Measurements from ENCODE around the gene ESAM.

The ESAM gene

DNA sequence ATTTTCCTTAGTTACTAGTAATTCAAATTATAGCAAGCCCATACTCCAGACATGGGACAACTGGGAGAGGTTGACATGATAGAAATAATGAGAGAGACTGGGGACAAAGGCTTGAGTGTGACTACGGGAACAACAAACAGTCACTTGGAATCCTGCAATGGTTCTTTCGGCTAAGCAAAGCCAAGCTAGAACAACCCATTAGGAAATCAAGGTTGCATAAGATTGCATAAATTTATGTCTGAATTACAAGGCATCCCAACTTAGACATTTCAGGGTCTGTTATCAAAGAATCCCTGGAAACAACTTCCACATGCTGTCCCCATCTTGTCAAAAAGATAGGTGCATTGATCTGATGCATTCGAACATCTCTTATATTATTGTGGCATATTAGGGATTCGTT, 32.5 kb downstream of the ESAM start:
- no peak for DNase-seq (ENCODE audit: low read depth)

DNA sequence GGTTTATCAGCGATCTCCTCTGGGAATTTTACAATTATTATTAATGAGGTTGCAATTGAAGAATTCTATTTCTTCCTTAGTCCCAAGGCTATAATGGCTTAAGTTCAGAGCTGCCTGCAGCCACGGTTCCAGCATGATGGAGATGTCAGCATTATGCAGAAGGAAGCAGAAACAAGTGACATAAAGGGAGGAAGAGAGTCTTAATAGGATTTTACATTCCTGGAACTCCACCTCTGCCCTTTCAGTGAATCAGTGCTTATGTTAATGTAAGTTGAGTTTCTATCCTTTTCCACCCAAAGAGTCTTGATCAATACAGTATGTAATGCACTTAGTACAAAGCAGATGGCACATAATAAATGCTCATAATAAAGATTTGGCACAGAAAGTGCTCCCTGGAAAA, 34.0 kb downstream of the ESAM start:
- DNase-seq (ENCODE audit: low read depth) = no peak

DNA sequence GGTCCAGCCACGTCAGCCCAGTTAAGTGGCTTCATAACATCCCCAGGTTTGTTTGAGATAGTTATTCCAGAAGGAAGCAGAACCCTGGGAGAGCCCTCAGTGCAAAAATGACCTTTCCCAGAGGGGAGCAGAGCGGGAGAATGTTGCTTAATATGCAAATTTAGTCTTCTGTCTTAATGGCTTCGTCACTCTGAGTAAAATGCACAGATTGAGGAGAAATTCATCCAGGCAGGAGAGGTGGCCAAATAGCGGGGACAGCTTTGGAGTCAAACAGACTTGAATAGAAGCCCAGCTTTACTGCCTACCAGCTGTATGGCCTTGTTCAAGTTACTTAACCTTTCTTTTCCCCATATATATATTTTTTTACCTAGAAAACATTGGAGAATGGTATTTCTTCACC, 34.6 kb downstream of the ESAM start:
- DNase-seq (ENCODE audit: low read depth) = no peak

DNA sequence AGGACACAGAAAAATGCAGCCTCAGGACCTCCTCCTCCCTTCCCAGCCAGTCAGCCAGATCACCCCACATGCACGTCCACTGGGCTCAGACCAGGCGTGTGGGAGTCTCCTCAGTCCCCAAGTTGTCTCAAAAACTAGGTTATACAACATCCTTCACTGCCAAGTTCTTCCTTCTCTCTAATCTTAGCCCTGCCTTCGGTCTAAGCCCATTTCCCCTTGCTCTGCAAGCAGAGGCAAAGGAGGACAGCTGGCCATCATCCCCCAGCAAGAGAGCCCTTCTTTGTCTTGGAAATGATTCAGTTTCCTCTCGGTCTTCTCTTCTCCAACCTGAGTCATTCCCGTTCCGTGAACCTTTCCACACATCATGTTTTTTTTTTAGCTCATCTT, 36.4 kb downstream of the ESAM start:
- DNase-seq (ENCODE audit: low read depth) = no peak

DNA sequence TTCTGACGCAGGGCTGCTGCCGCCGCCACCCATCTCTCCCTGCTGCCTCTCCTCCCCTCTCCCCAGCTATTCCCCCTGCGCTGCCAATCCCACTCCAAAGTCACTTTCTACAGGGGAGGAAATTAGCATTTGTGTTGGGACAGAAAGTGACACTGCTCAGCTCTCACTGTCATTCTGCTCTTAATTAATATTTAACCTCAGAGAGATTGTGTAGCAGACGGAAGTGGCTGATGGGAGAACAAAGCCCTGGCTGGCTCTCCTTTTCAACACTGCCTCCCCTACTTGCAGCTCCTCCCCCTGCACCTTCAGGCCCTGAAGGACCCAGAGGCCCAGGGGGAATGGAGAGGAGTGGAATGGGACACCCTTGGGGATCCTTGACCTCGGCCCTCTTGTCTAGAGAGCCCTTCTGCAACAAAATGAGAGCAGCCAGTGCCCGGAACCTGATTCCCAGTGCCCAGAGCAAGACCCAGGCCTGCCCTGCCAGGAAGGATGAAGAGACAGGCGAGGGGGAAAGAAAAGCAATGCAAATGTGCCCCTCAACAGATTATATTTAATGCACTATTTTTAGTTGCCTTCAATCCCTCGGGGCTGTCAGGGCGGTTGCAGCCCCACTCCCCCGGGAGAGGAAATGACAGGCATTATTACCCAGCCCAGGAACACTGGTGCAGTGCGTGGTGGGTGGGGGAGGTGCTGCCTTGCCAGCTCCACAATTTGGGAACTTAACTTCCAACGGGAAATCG, 36.9 kb downstream of the ESAM start:
- no peak for DNase-seq (ENCODE audit: low read depth)

DNA sequence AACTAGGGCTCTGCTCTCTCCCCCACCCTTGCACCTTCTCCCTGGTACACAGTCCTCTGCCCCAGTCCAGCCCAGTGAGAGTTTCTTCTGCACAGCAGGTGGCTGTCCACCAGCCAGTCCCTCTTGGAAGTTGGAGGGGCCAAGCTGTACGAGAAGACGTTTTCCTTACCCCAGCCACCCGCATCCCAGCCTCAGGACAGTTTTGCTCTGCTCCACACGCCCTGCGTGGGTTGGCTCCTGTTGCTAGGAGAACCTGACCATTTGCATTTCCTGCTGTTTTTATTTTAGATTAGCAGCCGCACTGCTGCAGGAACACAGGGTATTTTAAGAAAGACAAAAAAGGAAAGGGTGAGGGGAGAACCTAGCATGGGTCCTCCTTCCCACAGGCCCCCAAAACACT, 39.9 kb downstream of the ESAM start:
- DNase-seq (ENCODE audit: low read depth) = no peak

DNA sequence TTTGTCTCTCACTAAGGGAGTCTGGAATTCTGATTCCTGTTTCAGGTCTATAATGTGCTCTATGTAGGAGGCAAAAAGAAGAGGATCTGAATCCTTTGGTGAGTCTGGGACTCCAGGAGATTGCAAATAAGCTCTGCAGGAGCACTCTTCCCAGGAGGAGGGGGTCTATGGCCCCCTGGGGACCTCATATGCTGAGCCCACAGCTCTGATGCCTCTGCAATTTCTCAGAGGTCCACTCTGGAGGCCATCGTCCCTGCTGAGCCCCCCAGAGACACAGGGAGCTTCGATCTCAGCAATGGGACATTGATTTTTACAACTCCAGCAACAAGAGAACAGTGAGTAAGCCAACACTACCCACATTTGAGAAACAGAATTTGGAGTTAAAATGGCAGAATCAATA, 42.6 kb downstream of the ESAM start:
- DNase-seq (ENCODE audit: low read depth) = no peak

DNA sequence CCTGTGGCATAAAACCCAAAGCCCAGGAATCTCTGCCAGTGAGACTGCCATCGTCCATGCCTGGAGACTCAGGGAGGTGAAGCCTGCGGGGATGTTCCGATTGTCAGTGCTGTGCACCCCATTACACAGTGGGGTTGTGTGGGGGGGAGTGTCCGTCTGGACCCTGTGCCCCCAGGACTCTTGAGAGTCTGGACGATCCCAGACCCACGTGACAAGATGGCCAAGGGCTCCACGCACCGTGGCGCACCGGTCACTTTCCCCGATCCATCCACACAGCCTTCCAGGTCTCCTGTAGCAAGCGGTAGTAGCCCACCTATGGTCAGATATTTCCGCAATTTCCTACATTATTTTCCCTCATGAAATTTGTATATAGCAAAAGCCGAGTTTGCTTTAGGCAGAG, 43.3 kb downstream of the ESAM start:
- DNase-seq (ENCODE audit: low read depth) = no peak

DNA sequence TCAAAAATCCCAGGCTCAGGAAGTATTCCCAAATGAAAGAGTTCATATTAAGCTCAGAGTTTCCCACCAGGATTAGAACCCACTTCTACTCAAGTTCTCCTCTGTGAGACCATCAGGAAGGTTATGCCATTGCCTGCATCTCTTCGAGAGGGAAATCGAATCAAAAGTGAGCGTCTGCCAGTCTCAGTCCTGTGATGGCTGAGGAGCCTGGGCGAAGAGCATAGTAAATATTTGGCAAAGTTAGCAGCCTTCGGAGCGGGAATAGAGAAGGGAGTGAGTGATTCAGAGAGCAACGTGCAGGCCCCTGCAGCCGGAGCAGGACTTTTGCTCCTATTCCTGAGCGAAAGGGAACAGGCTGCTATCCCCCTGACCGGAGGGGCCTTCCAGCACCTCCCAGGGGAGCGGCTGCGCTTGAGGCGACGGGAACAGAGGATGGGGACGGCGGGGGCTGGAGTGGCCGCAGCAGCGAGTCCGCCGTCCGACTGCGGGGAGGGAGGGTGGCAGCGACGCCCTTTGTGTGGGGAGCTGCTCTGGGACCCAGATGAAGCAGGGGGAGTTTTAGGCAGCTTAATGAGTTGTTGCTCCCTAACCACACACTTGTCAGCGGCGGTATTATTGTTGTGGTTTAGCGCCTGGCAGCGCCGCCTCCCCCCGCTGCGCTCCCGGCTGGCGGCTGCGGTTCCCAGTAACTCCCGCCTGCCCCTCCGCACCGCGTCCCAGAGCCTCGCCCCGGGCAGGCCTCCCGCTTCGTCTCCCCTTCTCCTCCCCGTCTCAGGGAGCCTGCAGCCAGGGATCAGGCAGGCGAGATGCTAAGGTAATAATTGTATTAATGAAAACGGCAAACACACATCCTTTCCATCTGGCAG, 44.1 kb downstream of the ESAM start:
- peak; percentile 8 for DNase-seq (ENCODE audit: low read depth)

DNA sequence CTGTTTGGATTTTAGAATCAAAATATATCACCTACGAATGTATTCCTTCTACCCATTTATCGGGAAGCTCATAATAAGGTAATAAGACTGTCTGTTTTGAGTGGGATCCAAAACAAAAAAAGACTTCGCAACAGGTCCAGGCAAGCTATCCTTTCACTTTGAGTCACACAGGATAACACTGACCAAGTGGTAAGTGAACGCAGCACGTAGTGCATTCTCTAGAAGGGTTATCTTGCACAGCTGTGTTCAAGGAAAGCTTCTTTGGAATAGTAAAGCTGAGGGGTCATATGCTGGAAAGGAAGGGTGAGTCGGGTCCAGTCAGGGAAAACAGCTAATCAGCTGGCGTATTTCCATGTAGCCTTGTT, 44.7 kb downstream of the ESAM start:
- DNase-seq (ENCODE audit: low read depth) = no peak

DNA sequence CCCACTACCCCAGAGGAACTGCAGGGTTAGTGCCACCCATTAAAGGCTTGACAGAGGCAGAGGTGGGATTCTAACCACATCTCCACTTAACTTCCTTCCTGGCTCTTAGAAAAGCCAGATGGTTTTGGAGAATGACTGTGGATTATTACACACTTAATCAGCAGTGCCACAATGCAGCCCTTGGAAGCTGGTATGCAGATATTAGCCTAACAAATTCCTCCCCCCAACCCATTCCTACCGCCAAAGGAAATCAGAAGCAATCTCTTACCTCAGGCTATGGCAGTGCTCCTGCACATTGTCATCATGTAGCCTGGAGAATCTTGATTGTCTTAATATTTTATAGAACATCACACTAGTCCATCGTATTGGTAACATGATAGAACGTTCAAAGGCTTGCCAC, 45.5 kb downstream of the ESAM start:
- DNase-seq (ENCODE audit: low read depth) = no peak

DNA sequence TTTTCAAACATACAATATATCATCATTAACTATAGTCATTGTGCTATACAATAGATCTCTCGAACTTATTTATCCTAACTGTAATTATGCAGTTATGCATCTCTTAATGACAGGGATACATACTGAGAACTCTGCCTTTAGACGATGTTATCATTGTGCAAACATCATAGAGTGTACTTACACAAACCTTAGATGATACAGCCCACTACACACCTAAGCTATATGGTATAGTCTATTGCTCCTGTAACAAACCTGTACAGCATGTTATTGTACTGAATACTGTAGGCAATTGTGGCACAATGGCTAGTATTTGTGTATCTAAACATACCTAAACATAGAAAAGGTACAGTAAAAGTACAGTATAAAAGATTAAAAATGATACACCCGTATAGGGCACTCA, 49.7 kb downstream of the ESAM start:
- no peak for DNase-seq (ENCODE audit: low read depth)

DNA sequence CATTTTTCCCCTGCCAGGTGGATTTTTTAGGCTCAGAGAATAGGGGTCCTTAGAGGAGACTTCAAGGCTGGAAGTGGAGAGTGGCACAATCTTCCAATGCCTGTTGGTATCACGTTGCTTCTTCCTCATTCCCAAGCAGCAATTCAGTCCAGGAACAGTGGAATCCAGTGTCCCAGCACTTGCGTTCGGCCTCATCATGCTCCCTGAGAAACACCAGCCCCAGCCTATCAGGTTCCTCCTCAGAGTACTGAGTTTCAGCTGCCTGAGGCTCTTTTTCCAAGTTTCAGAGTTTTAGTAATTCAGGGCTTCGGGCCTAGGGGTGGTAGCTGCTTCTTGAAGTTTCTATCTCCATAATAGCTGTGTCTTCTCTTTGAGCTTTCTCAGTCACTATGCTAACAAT, 54.3 kb downstream of the ESAM start:
- DNase-seq (ENCODE audit: low read depth) = no peak

Data from T follicular helper cell (primary cell).